Stimulated activated CD4-positive, alpha-beta T cell treated with anti-CD3 and anti-CD28 coated beads, Interleukin-4, amount 100 ng/mL, for 48 hours (primary cell): ENCODE results near the gene PARD3.

Experiments used
- DNase-seq, 2 donors: peaks; one replicate each; pipeline ENCODE4 v3.0.0-alpha.2; 2020; ENCODE audit warnings: low read depth in 2 of 2

Gene PARD3

DNA sequence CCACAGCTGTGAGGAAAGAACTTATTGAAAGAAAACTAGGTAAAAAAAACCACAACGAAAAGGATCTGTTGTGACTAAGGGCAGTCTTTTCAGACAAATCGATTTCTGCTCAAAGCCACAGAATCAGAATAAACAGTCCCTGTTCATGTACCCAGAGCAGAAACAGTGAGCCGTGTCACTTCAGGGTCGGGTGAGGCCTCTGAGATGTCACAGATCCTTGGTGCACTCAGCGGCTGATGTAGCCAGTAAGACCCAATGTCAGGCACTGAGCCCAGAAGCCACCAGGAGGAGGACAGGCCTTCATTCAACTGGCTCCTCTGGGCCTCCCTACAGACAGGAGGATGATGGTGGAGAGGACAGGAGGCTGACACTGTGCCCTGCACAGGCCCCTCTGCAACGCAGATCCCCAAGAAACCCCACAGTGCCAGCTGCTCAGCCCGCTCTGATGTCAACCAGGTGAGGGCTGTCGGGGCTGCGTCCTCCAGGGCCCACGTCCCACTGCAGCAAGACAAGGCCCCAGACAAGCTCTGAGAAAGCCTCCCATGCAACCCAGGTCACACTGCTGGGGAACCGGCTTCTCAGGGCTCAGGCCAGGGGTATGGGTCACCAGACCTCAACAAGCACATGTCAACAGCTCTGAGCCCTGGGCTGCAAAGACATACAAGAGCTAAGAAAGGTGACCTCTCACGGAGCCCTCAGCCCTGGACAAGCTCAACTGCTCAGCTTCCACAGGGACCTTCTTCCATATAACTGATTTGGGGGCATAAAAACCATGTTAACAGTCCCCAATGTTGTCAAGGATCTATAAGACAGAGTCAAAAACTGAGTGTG is 190.6 kb downstream of the PARD3 start:
- DNase-seq, result no peak

DNA sequence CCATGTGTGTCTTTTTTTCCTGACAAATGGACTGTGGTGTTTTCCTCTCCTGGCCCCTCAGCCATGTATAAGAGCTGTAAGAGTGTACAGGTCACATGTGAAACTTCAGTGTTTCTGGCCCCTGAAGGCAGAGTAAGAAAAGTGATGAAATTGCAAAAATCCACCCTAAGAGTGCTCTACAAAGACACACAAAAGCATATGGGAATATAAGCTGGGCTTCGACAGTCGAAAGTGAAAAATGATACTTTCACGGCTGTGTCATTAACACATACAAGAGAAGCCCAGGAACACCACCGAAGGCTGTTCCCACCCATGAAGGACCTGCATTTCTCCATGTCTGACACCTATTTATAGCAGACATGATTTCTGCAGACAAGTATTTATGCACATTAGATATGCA is 192.2 kb downstream of the PARD3 start:
- DNase-seq, result no peak

DNA sequence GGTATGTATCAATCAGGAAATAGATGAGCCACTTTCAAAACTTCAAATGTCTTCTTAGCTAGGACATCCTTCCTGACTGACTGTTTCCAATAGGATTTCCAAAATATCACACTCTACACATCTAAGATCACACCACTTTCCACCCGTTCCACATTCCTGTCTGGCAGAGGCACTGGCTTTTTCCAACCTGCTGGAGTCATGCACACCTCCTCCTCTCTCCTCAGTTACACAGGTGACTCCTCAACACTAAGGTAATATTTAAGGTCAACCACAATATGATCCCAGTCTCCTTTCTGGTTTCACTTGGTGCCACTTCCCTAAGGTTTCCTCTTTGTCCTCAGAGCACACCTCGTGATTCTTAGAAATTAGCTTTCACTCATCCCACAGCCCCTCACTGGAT is 196.5 kb downstream of the PARD3 start:
- DNase-seq, result no peak

DNA sequence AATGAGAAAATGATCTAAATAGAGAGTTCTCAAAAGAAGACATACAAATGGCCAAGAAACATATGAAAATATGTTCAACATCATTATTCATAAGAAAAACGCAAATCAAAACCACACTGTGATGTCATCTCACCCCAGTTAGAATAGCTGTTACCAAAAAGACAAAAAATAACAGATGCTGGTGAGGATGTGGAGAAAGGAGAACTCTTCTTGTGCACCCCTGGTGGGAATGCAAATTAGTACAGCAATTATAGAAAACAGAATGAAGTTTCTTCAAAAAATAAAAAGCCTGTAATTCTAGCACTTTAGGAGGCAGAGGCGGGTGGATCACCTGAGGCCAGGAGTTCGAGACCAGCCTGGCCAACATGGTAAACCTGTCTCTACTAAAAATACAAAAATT is 199.3 kb downstream of the PARD3 start:
- DNase-seq, result no peak

DNA sequence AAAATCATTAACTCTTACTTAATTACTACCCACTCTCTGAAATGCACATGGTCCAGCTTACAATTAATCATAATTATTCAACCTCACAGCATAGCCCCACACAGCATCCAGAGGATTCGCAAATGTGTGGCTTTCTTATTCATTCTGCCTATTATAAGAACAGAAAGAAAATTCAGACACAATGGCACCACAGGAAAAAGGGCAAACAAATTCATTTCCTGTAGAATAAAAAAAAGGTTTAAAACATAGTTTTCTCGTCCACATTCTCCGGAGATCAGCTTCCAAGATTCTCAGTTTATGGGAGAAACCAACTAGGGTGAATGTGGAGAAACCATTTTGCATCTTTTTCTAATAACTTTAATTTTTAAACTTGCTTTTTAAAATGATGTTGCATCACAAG is 201.6 kb downstream of the PARD3 start:
- no peak for DNase-seq

DNA sequence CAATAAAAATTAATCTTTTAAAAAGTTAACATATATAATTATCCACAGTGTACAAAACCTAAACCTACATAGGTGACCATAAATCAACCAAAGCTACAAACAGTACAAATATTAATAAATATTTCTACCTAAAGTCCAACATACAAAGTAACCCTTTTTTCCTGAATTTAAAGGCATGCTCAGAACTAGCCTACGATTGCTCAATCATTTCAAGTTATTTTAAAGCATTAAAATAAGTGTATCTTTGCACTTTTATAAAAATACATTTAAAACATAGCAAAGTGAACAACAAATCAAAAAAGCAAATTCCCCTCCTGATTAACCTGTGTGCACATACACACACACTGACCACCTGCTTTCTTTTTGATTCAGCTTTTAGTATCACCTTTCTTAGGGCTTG is 202.2 kb downstream of the PARD3 start:
- no peak for DNase-seq

DNA sequence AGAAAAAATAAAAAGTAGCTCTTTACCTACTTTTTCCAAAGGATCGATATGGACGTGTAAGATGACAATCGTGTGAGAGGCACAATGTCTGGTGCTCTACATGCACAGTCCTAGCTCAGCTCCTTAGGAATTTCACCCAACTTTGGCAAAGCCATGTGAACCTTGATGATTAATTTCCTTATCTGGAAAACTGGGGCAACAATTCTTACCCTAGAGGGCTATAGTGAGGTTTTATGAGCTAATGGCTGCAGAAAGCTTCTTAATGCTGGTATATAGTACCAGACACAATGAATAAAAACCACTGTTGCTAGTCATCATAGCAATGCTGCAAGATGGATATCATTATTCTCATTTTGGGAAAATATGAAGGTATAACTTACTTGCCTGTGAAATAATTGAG is 202.7 kb downstream of the PARD3 start:
- no peak for DNase-seq

DNA sequence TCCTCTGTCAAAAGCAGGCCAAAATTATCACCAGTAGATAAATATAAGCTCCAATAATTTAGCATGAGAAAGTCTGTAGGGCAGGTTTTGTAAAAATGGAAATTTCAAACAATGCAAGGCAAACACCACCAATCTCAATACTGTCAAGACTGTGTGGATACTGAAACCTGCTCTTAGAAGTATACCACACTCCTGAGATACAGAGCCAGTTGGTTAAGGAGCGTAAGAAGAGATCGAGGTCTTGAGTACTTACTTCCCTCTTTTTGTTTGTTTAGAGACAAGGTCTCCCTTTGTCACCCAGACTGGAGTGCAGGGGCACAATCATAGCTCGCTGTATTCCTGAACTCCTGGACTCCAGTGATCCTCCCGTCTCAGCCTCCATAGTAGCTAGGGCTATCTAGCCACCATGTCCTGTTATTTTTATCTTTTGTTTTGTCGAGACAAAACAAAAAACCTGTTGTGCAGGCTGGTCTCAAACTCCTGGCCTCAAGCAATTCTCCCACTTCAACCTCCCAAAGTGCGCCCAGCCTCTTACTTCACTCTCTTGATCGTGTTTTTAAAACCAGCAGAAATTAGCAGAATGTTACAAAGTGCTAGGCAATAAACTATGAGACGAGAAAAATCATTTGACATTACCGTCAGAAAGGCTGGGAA is 205.7 kb downstream of the PARD3 start:
- DNase-seq, result no peak

DNA sequence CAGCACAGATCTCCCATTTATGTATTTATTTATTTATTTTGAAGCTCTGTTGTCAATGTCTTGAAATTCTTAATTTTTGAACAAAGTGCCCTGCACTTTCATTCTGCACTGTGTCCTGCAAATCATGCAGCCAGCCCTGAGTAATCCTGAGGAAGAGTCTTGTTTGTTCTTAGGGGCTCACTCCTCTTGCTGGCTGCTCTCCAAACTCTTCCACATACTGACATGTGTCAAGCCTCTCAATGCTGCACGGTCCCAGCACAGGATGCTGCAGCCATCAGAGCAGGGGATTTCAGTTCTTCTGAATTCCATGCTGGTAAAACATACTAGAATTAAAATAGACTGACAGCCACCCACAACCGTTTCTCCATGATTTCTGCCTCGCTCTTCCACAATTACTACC is 207.2 kb downstream of the PARD3 start:
- no peak for DNase-seq

DNA sequence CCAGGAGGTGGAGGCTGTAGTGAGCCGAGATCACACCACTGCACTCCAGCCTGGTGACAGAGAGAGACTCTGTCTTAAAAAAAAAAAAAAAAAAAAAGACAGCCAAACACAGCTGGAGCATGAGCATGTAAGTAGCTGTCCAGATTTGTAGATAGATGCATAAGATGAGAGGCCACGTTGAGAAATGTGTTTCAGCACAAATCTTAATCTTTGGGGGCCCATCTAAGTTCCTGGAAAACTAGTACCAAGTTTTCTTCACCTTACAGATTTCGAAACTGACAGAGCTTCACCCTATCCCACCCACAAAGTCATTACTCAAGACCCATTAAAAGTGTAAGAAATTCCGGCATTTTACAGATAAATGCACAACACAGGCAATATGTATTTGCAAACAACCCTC is 208.2 kb downstream of the PARD3 start:
- DNase-seq, result no peak

DNA sequence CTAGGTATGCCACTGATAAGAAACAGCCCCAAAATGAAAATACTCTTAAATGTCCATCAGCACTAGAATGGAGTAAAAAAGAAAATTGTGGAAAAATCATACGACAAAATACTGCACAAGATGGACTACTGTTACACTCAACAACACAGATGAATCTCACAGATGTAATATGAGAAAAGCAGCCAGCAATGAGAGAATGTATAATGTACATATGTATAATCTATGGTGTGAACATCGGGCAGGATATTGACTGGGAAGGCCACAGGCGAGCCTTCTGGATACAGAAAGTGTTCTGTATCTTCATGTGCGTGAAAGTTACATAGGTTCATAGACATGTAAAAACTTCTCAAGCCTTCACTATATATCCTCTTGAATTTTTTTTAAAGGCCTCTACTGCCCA is 212.6 kb downstream of the PARD3 start:
- no peak for DNase-seq

DNA sequence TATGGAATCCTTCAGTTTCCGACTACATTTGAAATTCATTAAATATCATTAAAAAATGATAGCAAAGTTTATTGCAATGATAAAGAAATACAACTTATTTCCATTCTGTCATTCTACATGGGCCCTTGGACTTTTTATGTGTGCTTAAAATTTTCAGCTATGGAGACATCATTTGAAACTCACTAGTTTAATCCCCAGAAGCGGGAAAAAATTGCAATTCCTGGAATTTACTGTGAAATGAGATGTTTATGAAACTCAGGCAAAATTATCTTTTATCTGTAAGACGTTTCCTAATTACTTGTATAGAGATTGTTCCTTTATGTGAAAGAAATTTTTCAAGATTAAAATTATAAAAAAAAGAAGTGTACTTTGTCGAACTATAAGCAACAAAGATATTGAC is 213.4 kb downstream of the PARD3 start:
- DNase-seq, result no peak

DNA sequence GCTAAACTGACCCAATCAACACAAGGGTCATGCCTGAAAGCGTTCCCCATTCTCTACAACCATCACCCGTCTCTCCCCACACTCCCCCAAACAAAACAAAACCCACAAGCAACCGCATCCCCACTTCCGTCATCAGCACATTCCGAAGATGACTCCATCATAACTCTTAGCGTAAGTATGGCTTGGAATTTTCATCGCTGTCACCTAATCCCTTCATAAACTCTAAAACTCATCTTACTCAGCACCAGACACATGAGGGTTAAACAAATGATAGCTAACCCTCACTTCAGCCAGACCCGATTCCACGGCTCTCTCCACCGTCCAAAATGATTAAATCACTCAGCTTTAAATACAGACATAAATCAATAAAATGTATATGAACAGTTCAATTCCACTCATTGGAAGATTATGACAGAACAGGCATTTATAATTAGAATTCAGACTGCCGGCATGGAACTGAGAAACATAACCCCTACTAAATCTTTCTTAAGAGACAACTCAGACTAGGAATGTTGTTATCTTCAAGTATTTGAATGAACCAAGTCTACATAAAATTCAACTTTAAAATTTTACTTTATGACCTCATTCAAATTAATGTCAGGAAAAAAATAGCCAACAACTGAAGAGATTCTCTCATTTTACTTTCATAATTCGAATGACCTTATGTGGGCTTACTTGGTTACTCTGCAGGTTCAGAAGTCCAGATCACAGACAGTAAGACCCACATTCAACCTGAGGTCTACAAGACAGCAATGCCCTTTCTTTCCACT is 215.9 kb downstream of the PARD3 start:
- no peak for DNase-seq

DNA sequence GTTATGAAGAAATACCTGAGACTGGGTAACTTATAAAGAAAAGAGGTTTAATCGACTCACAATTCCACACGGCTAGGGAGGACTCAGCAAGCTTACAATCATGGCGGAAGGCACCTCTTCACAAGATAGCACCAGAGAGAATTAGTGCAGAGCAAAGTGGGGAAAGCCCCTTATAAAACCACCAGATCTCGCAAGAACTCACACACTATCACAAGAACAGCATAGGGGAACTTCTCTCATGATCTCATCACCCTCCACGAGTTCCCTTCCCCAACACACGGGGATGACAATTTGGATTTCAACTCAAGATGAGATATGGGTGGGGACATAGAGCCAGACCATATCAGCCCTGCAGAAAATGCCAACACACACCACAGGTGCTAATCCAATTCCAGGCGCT is 218.7 kb downstream of the PARD3 start:
- no peak for DNase-seq

DNA sequence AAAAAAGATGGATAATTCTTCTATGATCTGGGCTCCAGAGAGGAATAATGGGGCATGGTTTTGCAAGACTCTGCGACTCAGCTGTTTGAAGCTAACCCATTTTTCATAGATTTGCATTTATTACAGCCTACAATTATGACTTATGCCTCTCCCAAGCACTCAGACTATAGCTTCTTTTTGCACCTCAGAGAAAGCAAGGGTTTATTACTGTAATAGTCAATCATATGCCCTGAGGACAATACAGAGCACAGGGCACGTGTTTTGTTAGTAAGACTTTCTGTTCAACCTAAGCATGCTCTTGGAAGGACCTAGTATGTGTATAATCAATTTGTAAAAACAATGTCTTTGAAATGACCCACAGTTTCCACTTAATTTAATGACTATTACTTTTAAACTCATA is 221.2 kb downstream of the PARD3 start:
- no peak for DNase-seq

DNA sequence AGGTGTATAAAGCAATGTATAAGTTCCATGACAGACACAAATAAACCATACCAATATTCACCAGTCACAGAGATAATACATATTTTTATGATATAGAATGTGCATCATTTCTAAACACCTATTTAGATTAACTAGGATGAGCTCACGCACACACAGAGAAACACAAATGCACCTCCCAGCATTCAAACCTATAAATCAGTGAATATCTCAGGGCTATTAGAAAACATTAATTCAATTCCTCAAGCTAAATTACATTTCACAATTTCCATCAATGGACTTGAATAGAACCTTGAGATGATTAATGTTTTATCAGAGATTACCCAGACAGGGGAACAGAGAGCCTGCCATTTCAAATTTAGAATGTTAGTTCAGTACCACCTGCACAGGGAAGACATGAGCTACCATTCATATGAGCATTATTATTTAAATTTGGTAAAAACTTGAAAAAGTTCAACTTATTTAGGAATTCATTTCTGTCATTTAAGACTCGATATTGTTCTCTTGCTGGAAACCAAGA is 221.7 kb downstream of the PARD3 start:
- no peak for DNase-seq

DNA sequence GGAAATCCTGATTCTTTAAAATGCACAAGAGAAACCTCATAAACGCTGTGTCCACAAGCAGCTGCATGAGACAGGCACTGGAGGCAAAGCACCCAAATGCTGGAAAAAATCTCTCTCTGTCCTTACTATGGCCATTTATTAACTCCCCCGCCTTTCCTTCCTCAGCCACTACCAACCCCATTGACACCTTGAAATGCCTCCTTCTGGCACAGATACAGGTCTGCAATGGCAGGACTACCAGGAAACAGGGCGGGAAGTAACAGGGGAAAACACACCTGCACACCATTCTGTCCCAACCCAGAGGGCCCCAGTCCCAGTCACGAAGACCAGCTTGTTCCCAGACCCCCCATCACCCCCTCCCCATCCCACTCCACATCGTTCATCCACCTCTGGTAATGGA is 224.3 kb downstream of the PARD3 start:
- no peak for DNase-seq

DNA sequence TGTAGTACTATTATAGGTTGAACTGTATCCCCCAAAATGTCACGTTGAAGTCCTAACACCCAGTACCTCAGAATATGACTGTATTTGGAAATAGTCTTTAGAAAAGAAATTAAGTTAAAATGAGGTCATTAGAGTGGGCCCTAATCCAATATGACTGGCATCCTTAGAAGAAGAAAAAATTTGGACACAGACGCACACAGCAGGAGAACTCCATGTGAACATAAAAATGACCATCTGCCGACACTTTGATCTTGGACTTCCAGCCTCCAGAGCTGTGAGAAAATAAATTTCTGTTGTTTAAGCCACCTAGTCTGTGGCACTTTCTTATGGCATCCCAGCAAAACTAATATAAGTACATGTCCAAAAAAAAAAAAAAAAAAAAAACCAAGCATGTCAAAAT is 225.8 kb downstream of the PARD3 start:
- DNase-seq, result no peak

DNA sequence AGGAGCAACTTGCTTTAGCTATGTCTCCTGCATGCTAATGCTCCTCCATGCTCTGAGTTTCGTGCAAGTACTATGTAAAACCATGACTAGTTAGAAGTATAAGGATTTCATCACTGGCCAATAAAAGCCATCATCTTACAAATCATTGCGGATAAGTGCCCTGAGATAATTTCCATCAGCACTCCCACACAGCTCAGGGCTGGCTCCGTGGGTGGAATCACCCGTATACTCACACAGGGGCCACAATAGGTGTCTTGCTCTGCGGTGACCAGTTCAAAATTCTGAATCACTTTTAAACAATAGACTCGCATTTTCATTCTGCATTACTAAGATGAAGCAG is 227.4 kb downstream of the PARD3 start:
- DNase-seq, result no peak

DNA sequence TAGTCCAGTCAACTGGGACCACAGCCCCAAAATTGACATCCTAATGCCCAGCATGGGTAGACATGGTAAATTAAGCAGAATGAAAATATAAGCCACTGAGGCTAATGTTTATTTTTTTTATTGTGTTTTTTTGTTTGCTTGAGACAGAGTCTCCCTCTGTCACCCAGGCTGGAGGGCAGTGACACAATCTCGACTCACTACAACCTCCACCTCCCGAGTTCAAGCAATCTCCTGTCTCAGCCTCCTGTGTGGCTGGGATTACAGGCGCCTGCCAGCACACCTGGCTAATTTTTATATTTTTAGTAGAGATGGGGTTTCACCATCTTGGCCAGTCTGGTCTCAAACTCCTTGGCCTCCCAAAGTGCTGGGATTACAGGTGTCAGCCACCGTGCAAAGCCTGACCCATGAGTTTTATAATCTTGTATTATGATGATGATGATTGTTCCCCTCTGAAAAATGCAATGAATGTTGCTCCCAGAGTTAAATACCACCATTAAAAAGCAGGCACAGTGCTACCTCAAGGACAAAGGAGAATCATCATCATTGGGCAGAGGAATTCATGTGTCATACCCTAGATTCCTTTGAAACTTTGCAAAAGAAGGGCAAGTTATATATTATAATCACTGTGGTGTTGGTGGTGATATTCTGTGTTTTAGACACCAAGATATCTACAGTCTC is 228.0 kb downstream of the PARD3 start:
- DNase-seq, result no peak

DNA sequence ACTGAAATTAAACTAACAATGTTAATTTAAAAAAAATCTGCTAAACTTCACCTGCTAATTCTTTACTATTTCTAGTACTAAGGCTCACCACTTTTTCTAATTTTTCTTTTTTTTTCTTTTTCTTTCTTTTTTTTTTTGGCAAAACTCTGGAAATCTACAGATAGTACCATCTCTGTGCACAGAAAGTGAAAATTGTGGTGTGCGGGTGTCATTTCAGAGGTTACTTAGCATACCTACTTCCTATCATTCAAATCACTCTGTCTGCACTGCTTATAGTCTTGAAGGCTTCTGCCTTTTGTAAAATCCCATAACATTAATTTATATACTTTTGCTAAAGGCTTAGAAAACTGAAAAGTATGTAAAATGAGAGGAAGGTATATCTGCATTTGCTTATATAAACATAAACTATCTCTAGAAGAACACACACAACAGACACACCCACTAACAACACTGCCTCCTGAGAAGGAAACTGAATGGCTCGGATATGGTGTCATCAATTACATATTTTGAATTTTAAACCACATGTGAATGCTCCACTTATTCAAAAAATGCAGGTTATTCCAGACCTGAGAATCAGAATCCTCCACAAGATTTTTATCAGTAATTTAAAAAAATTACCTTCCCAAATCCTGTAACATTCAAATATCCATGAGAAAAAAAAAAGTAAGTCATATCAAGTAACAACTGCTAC is 229.5 kb downstream of the PARD3 start:
- DNase-seq, result no peak

DNA sequence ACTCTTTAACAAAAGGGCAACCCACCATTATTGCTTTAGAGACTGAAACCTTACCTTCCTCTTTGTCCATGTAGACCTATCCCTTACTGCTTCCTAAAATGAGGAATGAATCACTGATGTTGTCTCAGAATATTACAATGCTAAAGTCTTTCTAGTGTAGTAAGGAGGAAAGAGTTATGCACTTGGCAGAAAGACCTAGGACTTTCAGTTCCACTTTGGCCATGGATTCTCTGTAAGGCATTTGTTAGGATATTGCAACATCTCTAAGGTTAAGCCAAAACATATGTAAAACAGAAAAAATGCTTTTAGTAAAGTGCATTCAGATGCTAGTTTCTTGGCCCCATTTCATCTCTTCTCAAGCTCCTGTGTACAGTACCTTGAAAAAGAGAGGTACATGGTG is 230.9 kb downstream of the PARD3 start:
- no peak for DNase-seq
